HEK293 (cell line): ENCODE measurements around the gene RIC3.

Experiments used
- ZFP41 ChIP-seq: fragments of 450-650 bp; formaldehyde crosslinking; IDR thresholded peaks from 2 replicates; pipeline ENCODE4 v1.5.1; 2016; ENCODE audit warnings: missing biosample characterization, missing genetic modification characterization, borderline replicate concordance
- ZNF555 ChIP-seq: fragments of 450-650 bp; formaldehyde crosslinking; conservative IDR thresholded peaks from 2 replicates; pipeline ENCODE4 v1.5.1; 2017; ENCODE audit warnings: missing biosample characterization, mild to moderate bottlenecking, missing genetic modification characterization, inconsistent platforms
- TF ChIP-seq, protein P1 (sequence below): fragments of 450-650 bp; formaldehyde crosslinking; IDR thresholded peaks from 2 replicates; pipeline ENCODE4 v1.5.1; 2016; ENCODE audit warnings: missing biosample characterization, missing genetic modification characterization
- TF ChIP-seq, protein P2 (sequence below): fragments of 450-650 bp; formaldehyde crosslinking; IDR thresholded peaks from 2 replicates; pipeline ENCODE4 v1.5.1; 2016; ENCODE audit warnings: missing biosample characterization, missing genetic modification characterization, low read depth
- TF ChIP-seq, protein P3 (sequence below): fragments of 450-650 bp; IDR thresholded peaks from 2 replicates; pipeline ENCODE4 v1.5.1; 2018; ENCODE audit warnings: missing biosample characterization, missing genetic modification characterization

DNA sequence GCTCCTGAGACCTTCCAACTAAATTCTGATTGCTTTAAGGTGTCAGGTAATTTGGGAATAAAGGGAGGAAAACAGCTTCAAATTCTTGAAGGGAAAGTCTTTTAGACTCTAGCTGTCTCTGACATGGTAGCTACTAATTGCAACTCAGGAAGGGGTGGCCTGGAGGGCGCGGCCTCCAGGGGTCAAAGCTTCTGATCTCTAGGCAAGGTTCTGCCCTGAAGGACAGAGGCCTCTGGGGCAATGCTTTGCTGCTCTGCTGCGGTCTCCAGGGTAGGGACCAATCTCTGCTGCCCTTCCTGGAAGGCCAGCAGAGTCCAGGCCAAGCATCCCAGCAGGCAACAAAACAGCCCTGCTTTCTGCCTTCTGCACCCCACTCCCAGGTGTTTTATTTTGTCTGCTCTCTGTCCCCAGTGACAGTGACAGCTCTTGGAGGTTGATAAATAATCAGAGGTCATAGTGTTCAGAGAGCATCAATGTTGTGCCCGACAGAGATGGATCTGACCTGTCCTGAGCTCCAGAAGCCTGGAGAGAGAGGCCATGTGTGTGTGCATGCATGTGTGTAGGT is 89.6 kb downstream of the RIC3 start:
- TF ChIP-seq, protein P1, sequence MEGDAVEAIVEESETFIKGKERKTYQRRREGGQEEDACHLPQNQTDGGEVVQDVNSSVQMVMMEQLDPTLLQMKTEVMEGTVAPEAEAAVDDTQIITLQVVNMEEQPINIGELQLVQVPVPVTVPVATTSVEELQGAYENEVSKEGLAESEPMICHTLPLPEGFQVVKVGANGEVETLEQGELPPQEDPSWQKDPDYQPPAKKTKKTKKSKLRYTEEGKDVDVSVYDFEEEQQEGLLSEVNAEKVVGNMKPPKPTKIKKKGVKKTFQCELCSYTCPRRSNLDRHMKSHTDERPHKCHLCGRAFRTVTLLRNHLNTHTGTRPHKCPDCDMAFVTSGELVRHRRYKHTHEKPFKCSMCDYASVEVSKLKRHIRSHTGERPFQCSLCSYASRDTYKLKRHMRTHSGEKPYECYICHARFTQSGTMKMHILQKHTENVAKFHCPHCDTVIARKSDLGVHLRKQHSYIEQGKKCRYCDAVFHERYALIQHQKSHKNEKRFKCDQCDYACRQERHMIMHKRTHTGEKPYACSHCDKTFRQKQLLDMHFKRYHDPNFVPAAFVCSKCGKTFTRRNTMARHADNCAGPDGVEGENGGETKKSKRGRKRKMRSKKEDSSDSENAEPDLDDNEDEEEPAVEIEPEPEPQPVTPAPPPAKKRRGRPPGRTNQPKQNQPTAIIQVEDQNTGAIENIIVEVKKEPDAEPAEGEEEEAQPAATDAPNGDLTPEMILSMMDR (tag by site-specific recombination) = no peak
- no peak for TF ChIP-seq ZFP41
- TF ChIP-seq ZNF555 (tag by site-specific recombination) = no peak
- TF ChIP-seq, protein P2, sequence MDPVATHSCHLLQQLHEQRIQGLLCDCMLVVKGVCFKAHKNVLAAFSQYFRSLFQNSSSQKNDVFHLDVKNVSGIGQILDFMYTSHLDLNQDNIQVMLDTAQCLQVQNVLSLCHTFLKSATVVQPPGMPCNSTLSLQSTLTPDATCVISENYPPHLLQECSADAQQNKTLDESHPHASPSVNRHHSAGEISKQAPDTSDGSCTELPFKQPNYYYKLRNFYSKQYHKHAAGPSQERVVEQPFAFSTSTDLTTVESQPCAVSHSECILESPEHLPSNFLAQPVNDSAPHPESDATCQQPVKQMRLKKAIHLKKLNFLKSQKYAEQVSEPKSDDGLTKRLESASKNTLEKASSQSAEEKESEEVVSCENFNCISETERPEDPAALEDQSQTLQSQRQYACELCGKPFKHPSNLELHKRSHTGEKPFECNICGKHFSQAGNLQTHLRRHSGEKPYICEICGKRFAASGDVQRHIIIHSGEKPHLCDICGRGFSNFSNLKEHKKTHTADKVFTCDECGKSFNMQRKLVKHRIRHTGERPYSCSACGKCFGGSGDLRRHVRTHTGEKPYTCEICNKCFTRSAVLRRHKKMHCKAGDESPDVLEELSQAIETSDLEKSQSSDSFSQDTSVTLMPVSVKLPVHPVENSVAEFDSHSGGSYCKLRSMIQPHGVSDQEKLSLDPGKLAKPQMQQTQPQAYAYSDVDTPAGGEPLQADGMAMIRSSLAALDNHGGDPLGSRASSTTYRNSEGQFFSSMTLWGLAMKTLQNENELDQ (tag by site-specific recombination) = no peak
- TF ChIP-seq, protein P3, sequence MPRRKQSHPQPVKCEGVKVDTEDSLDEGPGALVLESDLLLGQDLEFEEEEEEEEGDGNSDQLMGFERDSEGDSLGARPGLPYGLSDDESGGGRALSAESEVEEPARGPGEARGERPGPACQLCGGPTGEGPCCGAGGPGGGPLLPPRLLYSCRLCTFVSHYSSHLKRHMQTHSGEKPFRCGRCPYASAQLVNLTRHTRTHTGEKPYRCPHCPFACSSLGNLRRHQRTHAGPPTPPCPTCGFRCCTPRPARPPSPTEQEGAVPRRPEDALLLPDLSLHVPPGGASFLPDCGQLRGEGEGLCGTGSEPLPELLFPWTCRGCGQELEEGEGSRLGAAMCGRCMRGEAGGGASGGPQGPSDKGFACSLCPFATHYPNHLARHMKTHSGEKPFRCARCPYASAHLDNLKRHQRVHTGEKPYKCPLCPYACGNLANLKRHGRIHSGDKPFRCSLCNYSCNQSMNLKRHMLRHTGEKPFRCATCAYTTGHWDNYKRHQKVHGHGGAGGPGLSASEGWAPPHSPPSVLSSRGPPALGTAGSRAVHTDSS (tag by site-specific recombination) = no peak
